Epithelial cell of proximal tubule (primary cell): ENCODE results near the gene ALDOA. TPM values are rescaled to one million over a fixed set of nuclear protein-coding genes. Genes with fewer than 3 reads are reported as not detected.

ENCODE experiments used
- DNase-seq: peaks from one replicate; pipeline ENCODE4 v3.0.0-alpha.2; 2011; ENCODE audit warnings: low read depth
- H3K4me3 ChIP-seq: 2 replicates; pipeline ENCODE4 v1.5.1; 2011; ENCODE audit warnings: low read depth, mild to moderate bottlenecking, low read length
- total RNA-seq: library from RNA; depleted of rRNA; stranded (reverse); fragments of >200 nt; gene quantifications from 2 replicates; pipeline ENCODE4 v1.2.3, GENCODE V29; 2015
- TF ChIP-seq, protein P1 (sequence below): conservative IDR thresholded peaks from 2 replicates; pipeline ENCODE4 v1.5.1; 2012; ENCODE audit warnings: low read depth, mild to moderate bottlenecking, low read length

ALDOA gene
- total RNA-seq, 1 donor from 2014 or later, result 2,089 TPM

DNA sequence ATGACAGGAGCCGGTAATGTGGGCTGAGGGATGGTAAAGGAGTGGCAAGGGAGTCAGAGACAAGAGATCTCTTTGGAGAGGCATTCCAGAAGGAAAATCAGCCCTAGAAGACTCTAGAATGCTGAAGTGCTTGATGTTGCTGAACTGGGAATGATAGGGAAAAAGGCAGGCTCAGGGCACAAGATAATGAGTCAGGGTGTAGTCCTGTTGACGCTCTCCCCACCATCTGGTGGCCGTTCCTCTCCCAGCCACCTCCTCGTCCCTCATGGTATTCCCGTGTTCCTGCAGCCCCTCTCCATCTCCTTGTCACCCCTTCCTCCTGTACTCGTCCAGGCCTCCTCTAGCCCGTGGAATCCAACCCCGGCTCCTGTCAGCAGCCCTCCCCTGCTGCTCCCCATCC is 11.1 kb upstream of the ALDOA start:
- TF ChIP-seq, protein P1, sequence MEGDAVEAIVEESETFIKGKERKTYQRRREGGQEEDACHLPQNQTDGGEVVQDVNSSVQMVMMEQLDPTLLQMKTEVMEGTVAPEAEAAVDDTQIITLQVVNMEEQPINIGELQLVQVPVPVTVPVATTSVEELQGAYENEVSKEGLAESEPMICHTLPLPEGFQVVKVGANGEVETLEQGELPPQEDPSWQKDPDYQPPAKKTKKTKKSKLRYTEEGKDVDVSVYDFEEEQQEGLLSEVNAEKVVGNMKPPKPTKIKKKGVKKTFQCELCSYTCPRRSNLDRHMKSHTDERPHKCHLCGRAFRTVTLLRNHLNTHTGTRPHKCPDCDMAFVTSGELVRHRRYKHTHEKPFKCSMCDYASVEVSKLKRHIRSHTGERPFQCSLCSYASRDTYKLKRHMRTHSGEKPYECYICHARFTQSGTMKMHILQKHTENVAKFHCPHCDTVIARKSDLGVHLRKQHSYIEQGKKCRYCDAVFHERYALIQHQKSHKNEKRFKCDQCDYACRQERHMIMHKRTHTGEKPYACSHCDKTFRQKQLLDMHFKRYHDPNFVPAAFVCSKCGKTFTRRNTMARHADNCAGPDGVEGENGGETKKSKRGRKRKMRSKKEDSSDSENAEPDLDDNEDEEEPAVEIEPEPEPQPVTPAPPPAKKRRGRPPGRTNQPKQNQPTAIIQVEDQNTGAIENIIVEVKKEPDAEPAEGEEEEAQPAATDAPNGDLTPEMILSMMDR, result no peak
- H3K4me3 ChIP-seq, result no peak overlapping the region
- DNase-seq, result no peak

DNA sequence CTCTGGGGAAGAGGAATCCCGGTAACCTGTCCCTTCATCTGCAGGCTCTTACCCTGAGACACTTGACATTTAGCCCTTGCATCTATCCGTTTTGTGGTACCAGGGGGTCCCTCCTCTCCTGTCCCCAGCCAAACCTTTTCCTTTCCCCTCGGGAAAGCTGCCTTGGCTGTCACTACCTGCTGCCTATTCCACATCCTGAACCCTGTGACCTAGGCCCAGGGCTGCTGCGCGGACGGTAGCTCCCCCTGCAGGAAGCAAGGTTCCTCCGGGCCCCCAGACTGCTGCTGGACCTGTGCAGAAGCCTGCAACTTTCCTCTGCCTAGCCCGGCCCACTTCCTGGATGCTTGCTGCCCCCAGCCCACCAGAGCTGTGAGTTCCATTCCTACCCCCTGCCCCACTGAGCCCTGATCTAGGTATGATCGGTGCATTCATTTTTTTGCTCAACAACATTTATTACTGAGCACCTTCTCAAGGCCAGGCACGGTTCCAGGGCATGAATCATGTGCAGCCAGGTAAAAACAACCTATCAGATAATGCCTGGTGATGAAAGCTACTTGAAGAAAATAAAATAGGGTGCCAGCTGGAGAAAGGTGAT is 10.5 kb upstream of the ALDOA start:
- H3K4me3 ChIP-seq, result no peak overlapping the region
- TF ChIP-seq, protein P1, result peak; percentile 75

GRCh38 chr16:30060346-30060745 is 5.2 kb upstream of the ALDOA start:
- TF ChIP-seq, protein P1, result no peak
- DNase-seq, result no peak
- no peak overlapping the region for H3K4me3 ChIP-seq

More for the DNA sequence above, 10.5 kb upstream of the ALDOA start:
- no peak for DNase-seq

- TF ChIP-seq, protein P1, result no peak
- no peak for DNase-seq
Observed at GRCh38 chr16:30060836-30061554, 4.6 kb upstream of the ALDOA start.

GRCh38 chr16:30063278-30063892 is 2.2 kb upstream of the ALDOA start:
- no peak for DNase-seq
- TF ChIP-seq, protein P1, result no peak
- H3K4me3 ChIP-seq, result peak overlapping the region; percentile 98

More at GRCh38 chr16:30060836-30061554, 4.6 kb upstream of the ALDOA start:
- H3K4me3 ChIP-seq, result no peak overlapping the region

DNA sequence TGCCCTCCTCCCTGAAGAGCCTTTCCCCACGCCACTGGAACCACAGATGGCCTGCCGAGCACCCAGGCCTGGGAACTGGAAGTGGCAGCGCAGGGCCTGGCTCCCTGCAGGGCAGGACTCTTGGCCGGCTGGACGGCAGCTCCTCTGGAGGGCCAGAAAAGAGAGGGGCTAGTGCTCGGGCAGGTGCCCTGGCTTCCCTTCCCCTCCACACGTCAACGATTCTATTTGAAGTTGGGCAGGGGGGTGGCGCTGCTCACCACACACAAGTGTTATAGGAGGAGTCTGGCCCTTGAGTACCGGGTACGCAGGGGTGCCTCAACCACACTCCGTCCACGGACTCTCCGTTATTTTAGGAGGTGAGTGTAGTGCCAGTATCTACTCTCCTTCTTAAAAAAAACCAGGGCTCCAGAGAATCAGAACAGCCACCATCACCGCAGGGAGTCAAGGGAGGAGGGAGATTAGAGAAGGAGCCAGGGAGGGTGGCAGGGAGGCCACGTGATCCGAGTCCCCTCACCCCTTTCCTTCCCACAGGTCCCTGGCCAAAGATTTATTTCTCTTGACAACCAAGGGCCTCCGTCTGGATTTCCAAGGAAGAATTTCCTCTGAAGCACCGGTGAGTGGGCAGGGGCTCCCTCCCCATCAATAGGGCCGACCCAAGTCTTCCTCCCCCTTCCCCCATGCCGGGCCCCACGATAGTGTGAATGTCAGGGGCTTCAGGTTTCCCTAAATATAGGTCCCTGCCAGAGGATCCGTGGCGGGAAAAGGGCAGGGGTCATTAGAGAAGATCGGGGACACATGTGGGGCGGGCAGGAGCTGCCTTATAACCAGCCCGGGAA is 1.4 kb upstream of the ALDOA start:
- no peak for DNase-seq
- TF ChIP-seq, protein P1, result peak; percentile 26
- H3K4me3 ChIP-seq, result peak overlapping the region; percentile 98
